Measurements from ENCODE around the gene PECR. TPM values are rescaled to one million over a fixed set of nuclear protein-coding genes. Genes with fewer than 3 reads are reported as not detected.

PECR gene
- total RNA-seq, 4 donors from 2014 or later, result 11.1 to 15.6 (median 11.9) TPM

GRCh38 chr2:216021768-216022565 lies 59.6 kb downstream of the PECR start:
- Histone ChIP-seq H3K36me3 (no peaks in the 10 kb centered on the region), H3K4me3 (no peak overlapping the region), H3K27ac (no peak overlapping the region), H3K9me3 (no peaks in the 10 kb centered on the region), H3K27me3 (no peaks in the 10 kb centered on the region), H3K4me1 (no peaks in the 10 kb centered on the region)
- TF ChIP-seq POLR2AphosphoS5 (IDR thresholded peaks at IDR 0.05) (no peak), POLR2A (IDR thresholded peaks at IDR 0.05) (no peak), EP300 (IDR thresholded peaks at IDR 0.05) (no peak), CTCF (IDR thresholded peaks at IDR 0.05) (no peak)
- DNase-seq (ENCODE audit: low spot score in 2 of 2), result no peak
- 90% methylated on average over 7 of the region's 7 CpGs for WGBS

- Histone ChIP-seq H3K27ac (no peak overlapping the region), H3K4me3 (no peak overlapping the region), H3K27me3 (no peaks in the 10 kb centered on the region), H3K9me3 (no peaks in the 10 kb centered on the region), H3K36me3 (no peaks in the 10 kb centered on the region), H3K4me1 (peaks cover 8% of the 10 kb centered on the region)
- 90% methylated on average over 3 of the region's 3 CpGs for WGBS
- TF ChIP-seq POLR2A (IDR thresholded peaks at IDR 0.05) (no peak), CTCF (IDR thresholded peaks at IDR 0.05) (no peak), EP300 (IDR thresholded peaks at IDR 0.05) (no peak), POLR2AphosphoS5 (IDR thresholded peaks at IDR 0.05) (no peak)
- no peak for DNase-seq (ENCODE audit: low spot score in 2 of 2)
Observed at GRCh38 chr2:216018709-216019108, 62.9 kb downstream of the PECR start.

GRCh38 chr2:216017365-216017764 lies 64.2 kb downstream of the PECR start:
- WGBS, result 52% methylated on average over 4 of the region's 4 CpGs
- Histone ChIP-seq H3K27me3 (no peaks in the 10 kb centered on the region), H3K4me1 (peaks cover 10% of the 10 kb centered on the region), H3K9me3 (no peaks in the 10 kb centered on the region), H3K4me3 (no peak overlapping the region), H3K27ac (no peak overlapping the region), H3K36me3 (no peaks in the 10 kb centered on the region)
- no peak for TF ChIP-seq POLR2A (IDR thresholded peaks at IDR 0.05)
- TF ChIP-seq CTCF (IDR thresholded peaks at IDR 0.05), result no peak
- TF ChIP-seq EP300 (IDR thresholded peaks at IDR 0.05), result no peak
- no peak for TF ChIP-seq POLR2AphosphoS5 (IDR thresholded peaks at IDR 0.05)
- DNase-seq (ENCODE audit: low spot score in 2 of 2), result no peak

GRCh38 chr2:216016581-216016980 lies 65.0 kb downstream of the PECR start:
- Histone ChIP-seq H3K27ac (no peak overlapping the region), H3K4me1 (peaks cover 16% of the 10 kb centered on the region), H3K36me3 (no peaks in the 10 kb centered on the region), H3K9me3 (no peaks in the 10 kb centered on the region), H3K4me3 (no peak overlapping the region), H3K27me3 (no peaks in the 10 kb centered on the region)
- no peak for TF ChIP-seq CTCF (IDR thresholded peaks at IDR 0.05)
- TF ChIP-seq EP300 (IDR thresholded peaks at IDR 0.05), result no peak
- no peak for TF ChIP-seq POLR2AphosphoS5 (IDR thresholded peaks at IDR 0.05)
- no peak for DNase-seq (ENCODE audit: low spot score in 2 of 2)
- WGBS, result 66% methylated on average over 1 of the region's 1 CpG

GRCh38 chr2:216015722-216016464 lies 65.7 kb downstream of the PECR start:
- Histone ChIP-seq H3K4me3 (no peak overlapping the region), H3K27ac (no peak overlapping the region), H3K27me3 (no peaks in the 10 kb centered on the region), H3K4me1 (peaks cover 16% of the 10 kb centered on the region), H3K36me3 (no peaks in the 10 kb centered on the region), H3K9me3 (no peaks in the 10 kb centered on the region)
- TF ChIP-seq CTCF (IDR thresholded peaks at IDR 0.05) (no peak), POLR2AphosphoS5 (IDR thresholded peaks at IDR 0.05) (no peak), POLR2A (IDR thresholded peaks at IDR 0.05) (no peak), EP300 (IDR thresholded peaks at IDR 0.05) (no peak)
- no peak for DNase-seq (ENCODE audit: low spot score in 2 of 2)
- 79% methylated on average over 5 of the region's 5 CpGs for WGBS

Measured in suprapubic skin (tissue), 4 donors.